GM11168 (cell line): Measurements from ENCODE around the gene MLN.

Experiments
- in situ Hi-C: fragments of 300-500 bp; cut with MboI; formaldehyde crosslinking; loops from one replicate; pipeline ENCODE4 v1.12.0; 2022; ENCODE audit warnings: low sequenced_read_pairs; ENCODE audit not compliant: unreplicated experiment

Gene MLN

GRCh38 chr6:33803571-33804053 lies at the start of gene MLN:
MLN (minus strand) TSS chr6:33804003; CDS start chr6:33801163, 2,840 bp downstream.
- in situ Hi-C loops: no loop called here

GRCh38 chr6:33853026-33853425 lies 49.2 kb upstream of the MLN start:
- in situ Hi-C loops: no loop called here

- in situ Hi-C loops: no loop called here
These were observed 48.2 kb upstream of the MLN start for GRCh38 chr6:33851959-33852358.

GRCh38 chr6:33850869-33851541 lies 47.2 kb upstream of the MLN start:
- in situ Hi-C loops: no loop called here

- in situ Hi-C loops: no loop called here
These were observed 46.5 kb upstream of the MLN start for GRCh38 chr6:33850296-33850695.

DNA sequence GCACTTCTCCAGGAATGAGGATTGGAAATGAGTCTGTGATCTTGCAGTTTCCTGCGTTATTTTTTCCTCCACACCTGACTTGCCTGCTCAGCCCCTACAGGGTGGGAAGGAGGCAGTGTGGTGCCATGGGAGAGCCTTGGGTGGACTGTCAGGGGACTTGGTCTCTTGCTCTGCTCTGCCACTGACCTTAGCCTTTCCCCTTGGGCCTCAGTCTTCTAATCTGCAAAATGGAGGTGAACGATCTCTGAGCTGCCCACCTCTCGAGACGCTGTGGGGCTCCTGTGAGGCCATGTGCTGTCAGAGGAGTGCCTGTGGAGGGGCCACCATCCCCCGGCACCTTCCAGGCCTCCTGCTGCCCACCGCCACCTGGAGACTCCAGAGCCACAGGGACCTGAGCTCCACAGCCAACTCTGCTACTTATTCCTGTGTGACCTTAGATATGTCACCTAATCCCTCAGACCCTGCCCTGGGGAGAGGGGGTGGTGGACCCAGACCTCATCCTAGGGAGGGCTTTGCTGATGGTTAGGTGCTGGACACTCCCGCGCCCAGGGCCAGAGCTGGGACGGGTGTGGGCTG lies 45.8 kb upstream of the MLN start:
- in situ Hi-C loops: no loop called here

GRCh38 chr6:33848484-33848883 lies 44.7 kb upstream of the MLN start:
- in situ Hi-C loops: no loop called here

GRCh38 chr6:33847867-33848266 lies 44.1 kb upstream of the MLN start:
- in situ Hi-C loops: no loop called here

- in situ Hi-C loops: no loop called here
These were observed 43.3 kb upstream of the MLN start for GRCh38 chr6:33847078-33847477.

DNA sequence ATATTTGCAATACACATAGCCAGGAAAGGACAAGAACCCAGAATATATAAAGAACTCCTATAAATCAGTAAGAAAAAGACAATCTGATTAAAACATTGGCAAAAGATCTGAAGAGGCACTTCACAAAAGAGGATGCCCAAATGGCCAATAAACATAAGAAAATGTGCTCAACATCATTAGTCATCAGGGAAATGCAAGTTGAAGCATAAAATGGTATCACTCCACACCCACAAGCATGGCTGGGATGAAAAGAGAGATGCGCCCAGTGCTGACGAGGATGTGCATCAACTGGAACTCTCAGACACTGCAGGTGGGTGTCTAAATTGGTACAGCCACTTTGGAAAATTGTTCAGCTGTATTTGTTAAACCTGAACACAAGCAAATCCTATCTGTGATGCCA lies 42.4 kb upstream of the MLN start:
- in situ Hi-C loops: no loop called here

- in situ Hi-C loops: no loop called here
These were observed 41.4 kb upstream of the MLN start for GRCh38 chr6:33845031-33845745.

DNA sequence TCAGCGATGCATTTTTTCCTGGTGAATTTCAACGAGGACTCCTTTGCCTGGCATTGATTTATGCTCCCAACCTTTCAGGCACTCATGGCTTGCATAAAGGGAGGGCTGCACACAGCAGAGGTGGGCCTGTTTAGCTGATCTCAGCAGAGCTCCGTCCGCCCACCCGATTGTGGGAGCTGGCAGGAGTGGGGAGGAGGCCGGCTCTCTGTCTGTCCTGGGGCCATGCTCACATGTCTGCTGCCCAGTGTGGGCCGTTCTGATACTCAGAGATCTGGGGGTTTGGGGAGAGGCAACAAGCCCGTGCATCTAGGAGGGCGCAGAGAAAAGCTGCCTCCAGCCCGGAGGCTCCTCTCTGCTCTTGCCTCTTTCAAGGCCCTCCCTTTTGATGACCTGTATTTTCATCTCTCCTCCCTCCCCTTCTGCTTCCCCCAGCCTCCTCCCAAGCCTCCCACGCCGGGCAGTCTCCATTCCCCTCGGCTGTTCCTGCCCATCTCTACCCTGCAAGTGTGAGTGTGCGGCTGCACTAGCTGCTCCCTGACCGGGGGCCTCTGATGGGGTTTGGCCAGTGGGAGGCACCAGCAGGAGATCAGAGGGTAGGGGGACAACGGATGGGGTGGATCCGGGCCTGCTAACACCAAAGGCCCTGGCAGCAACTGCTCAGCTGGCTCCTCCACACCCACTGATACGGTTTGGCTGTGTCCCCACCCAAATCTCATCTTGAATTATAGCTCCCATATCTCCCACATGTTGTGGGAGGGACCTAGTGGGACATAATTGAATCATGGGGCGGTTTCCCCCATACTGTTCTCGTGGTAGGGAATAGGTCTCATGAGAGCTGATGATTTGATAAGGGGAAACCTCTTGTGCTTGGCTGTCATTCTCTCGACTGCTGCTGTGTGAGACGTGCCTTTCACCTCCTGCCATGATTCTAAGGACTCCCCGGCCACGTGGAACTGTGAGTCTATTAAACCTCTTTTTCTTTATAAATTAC lies 39.6 kb upstream of the MLN start:
- in situ Hi-C loops: no loop called here

DNA sequence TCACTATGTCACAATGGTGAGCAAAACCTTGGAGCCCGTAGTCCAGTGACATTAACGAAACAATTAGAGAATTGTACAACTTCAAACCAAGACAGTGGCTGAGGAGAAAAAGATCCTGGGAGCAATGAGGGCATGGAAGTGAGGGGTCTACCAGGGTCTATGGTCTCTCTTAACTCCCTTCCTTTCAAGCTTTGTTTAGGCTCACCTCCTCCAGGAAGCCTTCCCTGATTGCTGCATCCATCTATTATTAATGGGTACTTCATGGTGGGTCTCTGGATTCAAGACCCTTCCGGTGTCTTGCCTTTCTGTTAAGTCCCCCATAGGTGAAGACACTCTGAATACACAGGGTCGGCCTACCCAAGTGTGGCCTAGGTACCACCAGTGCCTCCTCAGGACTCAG lies 38.1 kb upstream of the MLN start:
- in situ Hi-C loops: no loop called here

DNA sequence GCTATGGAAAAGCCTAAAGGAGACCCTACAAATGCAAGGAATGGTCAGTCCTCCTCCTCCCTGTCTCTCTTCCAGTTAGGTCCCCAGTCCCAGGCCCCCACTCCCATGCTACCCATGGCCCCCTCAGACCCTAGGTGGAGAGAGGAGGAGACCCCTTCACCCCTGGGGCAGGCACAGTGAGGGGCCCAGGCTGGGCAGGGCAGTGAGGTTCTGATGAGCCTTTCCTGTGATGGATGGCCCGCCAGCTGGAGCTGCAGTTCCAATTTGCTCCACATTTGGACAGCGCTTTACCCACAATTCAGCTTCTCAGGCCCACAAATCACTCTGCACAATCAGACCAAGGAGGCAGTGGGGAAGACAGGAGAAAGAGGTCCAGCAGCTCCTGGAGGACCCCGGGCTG lies 37.3 kb upstream of the MLN start:
- in situ Hi-C loops: no loop called here

- in situ Hi-C loops: no loop called here
These were observed 36.5 kb upstream of the MLN start for GRCh38 chr6:33840048-33840926.

- in situ Hi-C loops: no loop called here
These were observed 35.7 kb upstream of the MLN start for GRCh38 chr6:33839399-33840047.

- in situ Hi-C loops: no loop called here
These were observed 35.2 kb upstream of the MLN start for GRCh38 chr6:33838983-33839382.

DNA sequence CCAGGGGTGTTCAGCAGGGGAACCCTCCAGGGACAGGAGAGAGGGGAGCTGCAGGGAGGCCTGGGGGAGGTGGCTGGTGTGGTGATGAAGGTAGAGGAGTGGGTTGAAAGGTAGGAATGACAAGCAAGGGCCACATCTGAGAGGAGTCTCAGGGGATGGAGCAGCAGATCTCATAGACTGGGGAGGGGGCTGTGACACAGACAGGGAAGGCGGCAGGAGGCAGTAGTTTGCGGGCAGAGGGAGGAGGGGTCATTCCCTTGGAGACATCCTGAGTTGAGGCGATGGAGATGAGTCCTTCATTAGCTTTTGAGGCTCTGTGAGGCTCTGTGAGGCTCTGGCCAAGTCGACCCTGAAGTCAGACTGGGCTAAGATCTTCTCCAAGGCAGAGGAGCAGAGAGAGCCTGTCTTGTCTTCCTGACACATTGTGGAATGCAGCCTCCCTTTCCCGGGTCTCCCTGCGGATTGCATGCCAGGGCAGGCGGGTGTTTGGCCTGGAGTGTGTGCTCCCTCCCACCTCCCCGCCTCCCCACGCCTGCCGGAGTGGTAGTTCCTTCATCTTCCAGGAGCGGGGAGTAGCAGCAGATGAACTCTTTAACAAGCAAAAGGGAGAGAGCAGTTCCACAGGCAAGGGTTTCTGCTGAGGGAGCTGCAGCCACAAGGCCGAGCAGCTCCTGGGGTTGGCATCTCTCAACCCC lies 34.3 kb upstream of the MLN start:
- in situ Hi-C loops: no loop called here
